K562 (cell line): ENCODE data around the gene ZNF319. TPM values are rescaled to one million over a fixed set of nuclear protein-coding genes. Genes with fewer than 3 reads are reported as not detected.

Experiments used
- ATAC-seq: fragments of 200-7000 bp; cut with Tn5 transposase; 3 replicates; pipeline ENCODE4 v1.9.1; 2020; ENCODE audit warnings: moderate library complexity
- BruUV-seq: library from RNA; stranded (reverse); fragments of 400-500 nt; replicated peaks from 2 replicates; lab custom pipeline; 2021; lab: Mats Ljungman, UMichigan
- CTCF ChIA-PET: fragments of 300-600 bp; formaldehyde crosslinking; extraction: SDS; loops from one replicate; lab custom pipeline; 2021; ENCODE audit warnings: low intra/inter-chr PET ratio; lab: Yijun Ruan, JAX
- POLR2A ChIA-PET: fragments of 300-600, 350-650 bp; sonication (Branson Sonifier 250); formaldehyde crosslinking; extraction: SDS; loops from one replicate; lab custom pipeline; 2021; ENCODE audit warnings: antibody characterized with exemption, inconsistent platforms; lab: Yijun Ruan, JAX
- DNase-seq, 4 experiments: peaks; one replicate each; pipeline versions ENCODE4 v3.0.0 to v3.0.0-alpha.2; 2011 to 2018; ENCODE audit warnings: low spot score in 3 of 4, mixed read lengths in 3 of 4; ENCODE audit errors: extremely low read depth in 1 of 4
- FAIRE-seq: peaks from 2 replicates; lab custom pipeline; 2011; peaks lifted over from hg19 to GRCh38; lab: Jason Lieb, UNC
- H2AFZ ChIP-seq: 2 replicates; pipeline ENCODE4 v1.6.0; 2011; ENCODE audit warnings: low read depth, low read length, control low read depth, inconsistent platforms
- H3K27ac ChIP-seq: fragments of 200-600 bp; 3 replicates; pipeline ENCODE4 v1.8.0; 2011; ENCODE audit warnings: low read depth, mild to moderate bottlenecking, control low read depth, inconsistent platforms, low read length, moderate library complexity, mixed read lengths; ENCODE audit errors: extremely low read depth
- H3K27me3 ChIP-seq, 2 experiments: fragments of 300-600 bp in 1 of 2; 2 replicates in 1 of 2; 3 replicates in 1 of 2; pipeline versions ENCODE4 v1.6.0 to v1.8.0; 2011; ENCODE audit warnings: inconsistent platforms in 2 of 2, low read length in 2 of 2, mild to moderate bottlenecking in 1 of 2, mixed read lengths in 1 of 2, moderate library complexity in 1 of 2; ENCODE audit not compliant: control insufficient read depth in 2 of 2, insufficient read depth in 2 of 2
- H3K36me3 ChIP-seq: fragments of 300-600 bp; 3 replicates; pipeline ENCODE4 v1.8.0; 2011; ENCODE audit warnings: mild to moderate bottlenecking, low read length, inconsistent platforms; ENCODE audit not compliant: control insufficient read depth, insufficient read depth
- H3K4me1 ChIP-seq, 2 experiments: fragments of 200-600 bp in 1 of 2; replicated peaks in 1 of 2; 2 replicates in 1 of 2; 3 replicates in 1 of 2; pipeline versions ENCODE4 v1.5.1 to v1.8.0; 2011; ENCODE audit warnings: inconsistent platforms in 2 of 2, low read length in 2 of 2, mild to moderate bottlenecking in 1 of 2, mixed read lengths in 1 of 2, moderate library complexity in 1 of 2; ENCODE audit not compliant: control insufficient read depth in 2 of 2, insufficient read depth in 2 of 2
- H3K4me2 ChIP-seq: 2 replicates; pipeline ENCODE4 v1.6.1; 2011; ENCODE audit warnings: low read length, control low read depth, inconsistent platforms, mixed read lengths; ENCODE audit not compliant: insufficient read depth
- H3K4me3 ChIP-seq: fragments of 200-600 bp; sonication (generic), shearing (Covaris generic); 2 replicates; pipeline ENCODE4 v1.5.1; 2016; ENCODE audit warnings: control low read depth, inconsistent platforms
- H3K79me2 ChIP-seq: fragments of 200-600 bp; 3 replicates; pipeline ENCODE4 v1.8.0; 2011; ENCODE audit warnings: low read length, inconsistent platforms; ENCODE audit not compliant: control insufficient read depth, insufficient read depth
- H3K9ac ChIP-seq, 2 experiments: 2 replicates each; pipeline versions ENCODE4 v1.6.0 to v1.6.1; 2011; ENCODE audit warnings: low read depth in 2 of 2, low read length in 2 of 2, control low read depth in 1 of 2, inconsistent platforms in 1 of 2, mild to moderate bottlenecking in 1 of 2, mixed read lengths in 1 of 2; ENCODE audit not compliant: insufficient read depth in 1 of 2
- H3K9me1 ChIP-seq: one replicate; pipeline ENCODE4 v1.6.0; 2011; ENCODE audit warnings: inconsistent platforms, mild to moderate bottlenecking, low read length, moderate library complexity; ENCODE audit not compliant: control insufficient read depth, insufficient read depth
- H3K9me3 ChIP-seq: replicated peaks from 2 replicates; pipeline ENCODE4 v1.5.1; 2011; ENCODE audit warnings: low read depth, low read length, inconsistent platforms; ENCODE audit not compliant: control insufficient read depth, insufficient read depth
- H4K20me1 ChIP-seq: replicated peaks from 2 replicates; pipeline ENCODE4 v1.6.1; 2011; ENCODE audit warnings: low read length, inconsistent platforms, mixed read lengths; ENCODE audit not compliant: control insufficient read depth, insufficient read depth
- WGBS: fragments of 100-300 bp; shearing (Covaris generic); methylation state at CpG from one replicate; pipeline ENCODE4 v1.1.6; 2016; ENCODE audit warnings: low coverage, mixed read lengths; ENCODE audit not compliant: insufficient coverage; ENCODE audit errors: missing lambda C conversion rate; 5-methylcytosine and 5-hydroxymethylcytosine counted together
- in situ Hi-C: fragments of 300-500 bp; cut with MboI; formaldehyde crosslinking; loops from 4 replicates; pipeline ENCODE4 v1.15.0; 2018; ENCODE audit warnings: inconsistent platforms, mixed read lengths
- intact Hi-C: fragments of 100-400 bp; cut with micrococcal nuclease; formaldehyde crosslinking; loops from 2 replicates; pipeline ENCODE4 v1.14.2; 2022
- polyA plus RNA-seq, 8 experiments: library from polyadenylated mRNA; depleted of rRNA in 4 of 8; stranded (reverse) in 5 of 8; unstranded in 3 of 8; fragments of >200 nt; fragmentation: Nextera tagmentation in 2 of 8; fragmentation: Illumina TruSeq in 1 of 8; extraction: Ambion mirVana in 2 of 8; extraction: Trizol in 1 of 8; gene quantifications; 2 replicates each; pipeline versions ENCODE4 v1.2.1 to v1.2.3, GENCODE V29; 2011 to 2014; ENCODE audit warnings: inconsistent platforms in 1 of 8, missing spikeins in 1 of 8
- total RNA-seq, 7 experiments: library from RNA; depleted of rRNA in 6 of 7; stranded (reverse); fragments of >200 nt in 6 of 7; fragmentation: Illumina TruSeq in 2 of 7; extraction: Trizol in 2 of 7; gene quantifications; 2 replicates each; pipeline versions ENCODE4 v1.2.1 to v1.2.3, GENCODE V29; 2011 to 2021; ENCODE audit warnings: low replicate concordance in 1 of 7
- TF ChIP-seq, protein P1 (sequence below), 2 experiments: fragments of 450-650 bp in 1 of 2; IDR thresholded peaks; 2 replicates each; pipeline ENCODE4 v1.6.1; 2011 to 2017; ENCODE audit warnings: low read depth in 2 of 2, antibody characterized with exemption in 1 of 2, borderline replicate concordance in 1 of 2, low read length in 1 of 2, mild to moderate bottlenecking in 1 of 2, mixed read lengths in 1 of 2; ENCODE audit not compliant: control insufficient read depth in 1 of 2
- TF ChIP-seq, protein P2 (sequence below): sonication (generic); formaldehyde crosslinking; IDR thresholded peaks from 2 replicates; pipeline ENCODE4 v1.8.0; 2022; ENCODE audit warnings: mild to moderate bottlenecking, low read depth, missing genetic modification reagents

Gene ZNF319
- total and polyA plus RNA-seq, 9 of the 15 experiments (the other 6 are each of a cell fraction or from before 2014, with no cell fraction given) = 0.20 to 5.7 (median 1.4) TPM

DNA sequence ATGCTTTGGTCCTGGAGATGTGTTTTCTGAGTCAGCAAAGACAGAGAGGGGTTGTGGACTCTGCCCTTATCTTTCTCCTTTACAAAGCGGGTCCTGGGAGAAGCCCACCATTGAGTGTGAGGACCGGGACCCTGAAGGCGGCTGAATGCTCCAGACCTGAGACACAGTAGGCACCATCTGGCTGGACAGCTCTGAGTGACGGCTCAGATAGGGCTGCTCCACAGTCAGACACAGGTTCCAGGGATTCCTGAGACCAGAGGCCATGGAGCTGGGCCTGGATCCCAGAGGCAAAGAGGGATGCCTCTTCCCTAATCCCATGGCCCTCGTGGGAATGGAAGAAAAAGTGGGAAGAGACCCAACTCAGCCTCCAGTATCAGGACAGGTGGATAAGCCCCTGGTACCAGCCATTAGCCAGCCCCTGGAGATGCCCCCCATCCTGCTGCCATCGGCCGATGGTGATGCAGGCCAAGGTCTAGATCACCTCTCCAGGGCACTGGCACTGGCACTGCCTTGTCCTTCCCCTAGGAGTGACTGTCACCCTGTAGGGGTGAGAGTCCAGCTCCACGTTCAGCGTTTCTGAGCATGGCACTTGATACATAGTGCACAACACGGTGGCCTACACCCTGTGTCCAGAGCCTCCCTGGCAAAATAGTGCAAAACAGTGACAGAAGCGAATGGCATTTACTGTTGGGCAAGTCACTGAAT lies 29.8 kb upstream of the ZNF319 start:
- no peak for FAIRE-seq
- in situ Hi-C loops = loop anchor here (5.0 kb wide), 1 partner anchor 87 kb away; no protein-coding TSS in a partner anchor
- Histone ChIP-seq H2AFZ (no peak overlapping the region), H3K27ac (no peak overlapping the region)
- POLR2A ChIA-PET = no interaction called here
- TF ChIP-seq, protein P1, sequence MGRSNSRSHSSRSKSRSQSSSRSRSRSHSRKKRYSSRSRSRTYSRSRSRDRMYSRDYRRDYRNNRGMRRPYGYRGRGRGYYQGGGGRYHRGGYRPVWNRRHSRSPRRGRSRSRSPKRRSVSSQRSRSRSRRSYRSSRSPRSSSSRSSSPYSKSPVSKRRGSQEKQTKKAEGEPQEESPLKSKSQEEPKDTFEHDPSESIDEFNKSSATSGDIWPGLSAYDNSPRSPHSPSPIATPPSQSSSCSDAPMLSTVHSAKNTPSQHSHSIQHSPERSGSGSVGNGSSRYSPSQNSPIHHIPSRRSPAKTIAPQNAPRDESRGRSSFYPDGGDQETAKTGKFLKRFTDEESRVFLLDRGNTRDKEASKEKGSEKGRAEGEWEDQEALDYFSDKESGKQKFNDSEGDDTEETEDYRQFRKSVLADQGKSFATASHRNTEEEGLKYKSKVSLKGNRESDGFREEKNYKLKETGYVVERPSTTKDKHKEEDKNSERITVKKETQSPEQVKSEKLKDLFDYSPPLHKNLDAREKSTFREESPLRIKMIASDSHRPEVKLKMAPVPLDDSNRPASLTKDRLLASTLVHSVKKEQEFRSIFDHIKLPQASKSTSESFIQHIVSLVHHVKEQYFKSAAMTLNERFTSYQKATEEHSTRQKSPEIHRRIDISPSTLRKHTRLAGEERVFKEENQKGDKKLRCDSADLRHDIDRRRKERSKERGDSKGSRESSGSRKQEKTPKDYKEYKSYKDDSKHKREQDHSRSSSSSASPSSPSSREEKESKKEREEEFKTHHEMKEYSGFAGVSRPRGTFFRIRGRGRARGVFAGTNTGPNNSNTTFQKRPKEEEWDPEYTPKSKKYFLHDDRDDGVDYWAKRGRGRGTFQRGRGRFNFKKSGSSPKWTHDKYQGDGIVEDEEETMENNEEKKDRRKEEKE (IDR thresholded peaks at IDR 0.05; ENCODE audit: borderline replicate concordance in 1 of 2, control insufficient read depth in 1 of 2, low read depth in 2 of 2, low read length in 1 of 2) = no peak
- TF ChIP-seq, protein P2, sequence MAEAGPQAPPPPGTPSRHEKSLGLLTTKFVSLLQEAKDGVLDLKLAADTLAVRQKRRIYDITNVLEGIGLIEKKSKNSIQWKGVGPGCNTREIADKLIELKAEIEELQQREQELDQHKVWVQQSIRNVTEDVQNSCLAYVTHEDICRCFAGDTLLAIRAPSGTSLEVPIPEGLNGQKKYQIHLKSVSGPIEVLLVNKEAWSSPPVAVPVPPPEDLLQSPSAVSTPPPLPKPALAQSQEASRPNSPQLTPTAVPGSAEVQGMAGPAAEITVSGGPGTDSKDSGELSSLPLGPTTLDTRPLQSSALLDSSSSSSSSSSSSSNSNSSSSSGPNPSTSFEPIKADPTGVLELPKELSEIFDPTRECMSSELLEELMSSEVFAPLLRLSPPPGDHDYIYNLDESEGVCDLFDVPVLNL = no peak
- TF ChIP-seq, all 486 proteins: peak for 0
- peaks cover 28 to 72% of the 10 kb centered on the region in 2 experiments for H3K4me1 ChIP-seq
- 85% methylated on average over 11 of the region's 11 CpGs for WGBS
- no peaks in the 10 kb centered on the region for H3K9me3 ChIP-seq
- no TSS peak for BruUV-seq
- peaks cover 21% of the 10 kb centered on the region; the same call in 2 of the 3 replicates for H3K79me2 ChIP-seq
- H3K9ac ChIP-seq = no peak overlapping the region
- no peak overlapping the region for H3K4me2 ChIP-seq
- H4K20me1 ChIP-seq = peaks cover 14% of the 10 kb centered on the region
- CTCF ChIA-PET = no interaction called here
- H3K4me3 ChIP-seq = no peak overlapping the region
- intact Hi-C loops = no loop called here
- H3K27me3 ChIP-seq = no peaks in the 10 kb centered on the region
- no peaks in the 10 kb centered on the region for H3K36me3 ChIP-seq
- no peak for ATAC-seq
- no peak for DNase-seq
- peaks cover 12% of the 10 kb centered on the region for H3K9me1 ChIP-seq
